AG04449 (cell line): ENCODE measurements around the gene TGIF2.

Experiments
- CTCF ChIA-PET: fragments of 350-600 bp; formaldehyde crosslinking; extraction: SDS; loops from one replicate; lab custom pipeline; 2021; ENCODE audit warnings: antibody characterized with exemption; lab: Yijun Ruan, JAX
- POLR2A ChIA-PET: fragments of 400-600, 350-600 bp; formaldehyde crosslinking; extraction: SDS; loops from one replicate; lab custom pipeline; 2020; ENCODE audit warnings: antibody characterized with exemption, inconsistent platforms; lab: Yijun Ruan, JAX
- DNase-seq: peaks from one replicate; pipeline ENCODE4 v3.0.0-alpha.2; 2010; ENCODE audit warnings: low read depth, low spot score
- H3K4me3 ChIP-seq: 2 replicates; pipeline ENCODE4 v1.5.1; 2011; ENCODE audit warnings: low read depth, mild to moderate bottlenecking, control low read depth, low read length
- CTCF ChIP-seq: IDR thresholded peaks from one replicate; pipeline ENCODE4 v1.5.1; 2011; ENCODE audit warnings: mild to moderate bottlenecking, moderate library complexity, low read length, control low read depth, inconsistent platforms; ENCODE audit not compliant: insufficient read depth; ENCODE audit errors: missing control alignments

Gene TGIF2

GRCh38 chr20:36565520-36565919, 7.9 kb upstream of the TGIF2 start:
- no peak for TF ChIP-seq CTCF
- no peak for DNase-seq
- no peak overlapping the region for H3K4me3 ChIP-seq
- ChIA-PET CTCF (interaction anchor here (0.7 to 1.2 kb wide), 4 partner anchors 16 to 189 kb away, joined by 3 to 4 read pairs (median 3); no protein-coding TSS in a partner anchor), POLR2A (no interaction called here)

GRCh38 chr20:36569847-36570429, 3.5 kb upstream of the TGIF2 start:
- no peak for DNase-seq
- ChIA-PET CTCF (interaction anchor here (0.9 to 7.8 kb wide), 4 partner anchors 11 to 185 kb away, joined by 3 to 48 read pairs (median 22); partner anchors contain the start of gene RAB5IF), POLR2A (interaction anchor here (0.8 kb wide), 2 partner anchors 17 to 19 kb away, joined by 3 to 4 read pairs; no protein-coding TSS in a partner anchor)
- no peak overlapping the region for H3K4me3 ChIP-seq
- no peak for TF ChIP-seq CTCF

- DNase-seq: no peak
- TF ChIP-seq CTCF: no peak
- no peak overlapping the region for H3K4me3 ChIP-seq
- ChIA-PET CTCF (interaction anchor here (0.7 to 7.8 kb wide), 4 partner anchors 10 to 41 kb away, joined by 3 to 48 read pairs (median 22); partner anchors contain the start of gene RAB5IF), POLR2A (interaction anchor here (0.9 kb wide), 1 partner anchor 18 kb away, joined by 3 read pairs; no protein-coding TSS in a partner anchor)
Observed at GRCh38 chr20:36571564-36572504, 1.6 kb upstream of the TGIF2 start.

- TF ChIP-seq CTCF: no peak
- POLR2A ChIA-PET: interaction anchor here (1.0 kb wide), 1 partner anchor 20 kb away, joined by 3 read pairs; no protein-coding TSS in a partner anchor
- CTCF ChIA-PET: interaction anchor here (1.0 to 7.8 kb wide), 4 partner anchors 14 to 40 kb away, joined by 3 to 48 read pairs (median 22); partner anchors contain the start of gene RAB5IF
- no peak for DNase-seq
- H3K4me3 ChIP-seq: peak overlapping the region; percentile 54
Observed at GRCh38 chr20:36572701-36573102, 695 bp upstream of the TGIF2 start.

- no peak for TF ChIP-seq CTCF
- DNase-seq: no peak
- H3K4me3 ChIP-seq: peak overlapping the region; percentile 70
- CTCF ChIA-PET: interaction anchor here (1.1 to 7.8 kb wide), 2 partner anchors 21 to 31 kb away, joined by 3 to 48 read pairs; partner anchors contain the start of gene RAB5IF
- POLR2A ChIA-PET: interaction anchor here (0.5 to 1.0 kb wide), 3 partner anchors 14 to 313 kb away, joined by 3 to 4 read pairs (median 3); no protein-coding TSS in a partner anchor
Observed at GRCh38 chr20:36573798-36574365, 485 bp downstream of the TGIF2 start.
